HepG2 (cell line): ENCODE data around the gene ZNF8. TPM values are rescaled to one million over a fixed set of nuclear protein-coding genes. Genes with fewer than 3 reads are reported as not detected.

ENCODE experiments used
- ASH2L ChIP-seq: fragments of 300-600, 200-600 bp; sonication (generic); IDR thresholded peaks from 2 replicates; pipeline ENCODE4 v1.7.0; 2017; ENCODE audit warnings: low read depth, mild to moderate bottlenecking, moderate library complexity, mixed read lengths, low read length; ENCODE audit not compliant: insufficient read length
- E2F5 ChIP-seq: sonication (generic); formaldehyde crosslinking; conservative IDR thresholded peaks from 2 replicates; pipeline ENCODE4 v1.4.0; 2020; ENCODE audit warnings: missing genetic modification reagents
- HNF1A ChIP-seq, 2 experiments: sonication (generic) in 1 of 2; formaldehyde crosslinking in 1 of 2; IDR thresholded peaks; 2 replicates each; pipeline versions ENCODE4 v1.4.0 to v1.6.1; 2016 to 2020; ENCODE audit warnings: borderline replicate concordance in 1 of 2, low read depth in 1 of 2, mild to moderate bottlenecking in 1 of 2, missing genetic modification reagents in 1 of 2
- JARID2 ChIP-seq: sonication (generic); formaldehyde crosslinking; IDR thresholded peaks from 2 replicates; pipeline ENCODE4 v1.8.1; 2023; ENCODE audit warnings: missing genetic modification reagents, inconsistent platforms; ENCODE audit not compliant: insufficient replicate concordance
- KLF9 ChIP-seq: IDR thresholded peaks from 2 replicates; pipeline ENCODE4 v1.6.1; 2016; ENCODE audit warnings: low read depth
- MXI1 ChIP-seq: IDR thresholded peaks from 3 replicates; pipeline ENCODE4 v1.6.1; 2012; ENCODE audit warnings: low read depth, low read length, inconsistent platforms, borderline replicate concordance
- PHF20 ChIP-seq: sonication (generic); formaldehyde crosslinking; IDR thresholded peaks from 2 replicates; pipeline ENCODE4 v1.5.0; 2020; ENCODE audit warnings: mild to moderate bottlenecking, missing genetic modification reagents
- POGZ ChIP-seq: sonication (generic); formaldehyde crosslinking; IDR thresholded peaks from 2 replicates; pipeline ENCODE4 v1.4.0; 2020; ENCODE audit warnings: mild to moderate bottlenecking, missing genetic modification reagents
- PRDM15 ChIP-seq: sonication (generic); formaldehyde crosslinking; IDR thresholded peaks from 2 replicates; pipeline ENCODE4 v1.4.0; 2020; ENCODE audit warnings: missing genetic modification reagents
- TGIF2 ChIP-seq: IDR thresholded peaks from 2 replicates; pipeline ENCODE4 v1.6.1; 2016; ENCODE audit warnings: control low read depth, missing compliant biosample characterization
- TOE1 ChIP-seq: sonication (generic); formaldehyde crosslinking; IDR thresholded peaks from 2 replicates; pipeline ENCODE4 v1.4.0; 2020; ENCODE audit warnings: mild to moderate bottlenecking, missing genetic modification reagents
- ZBTB14 ChIP-seq: sonication (generic); formaldehyde crosslinking; IDR thresholded peaks from 2 replicates; pipeline ENCODE4 v1.4.0; 2020; ENCODE audit warnings: missing genetic modification reagents
- ZFP62 ChIP-seq: sonication (generic); formaldehyde crosslinking; IDR thresholded peaks from 2 replicates; pipeline ENCODE4 v1.4.0; 2020; ENCODE audit warnings: missing genetic modification reagents
- ZNF354B ChIP-seq: sonication (generic); formaldehyde crosslinking; IDR thresholded peaks from 2 replicates; pipeline ENCODE4 v1.8.0; 2022; ENCODE audit warnings: mild to moderate bottlenecking, missing genetic modification reagents
- ZNF362 ChIP-seq: sonication (generic); formaldehyde crosslinking; IDR thresholded peaks from 2 replicates; pipeline ENCODE4 v1.4.0; 2020; ENCODE audit warnings: missing genetic modification reagents, mild to moderate bottlenecking, borderline replicate concordance
- ZSCAN22 ChIP-seq: sonication (generic); formaldehyde crosslinking; IDR thresholded peaks from 2 replicates; pipeline ENCODE4 v1.4.0; 2020; ENCODE audit warnings: mild to moderate bottlenecking, missing genetic modification reagents
- polyA plus RNA-seq, 8 experiments: library from polyadenylated mRNA; depleted of rRNA in 3 of 8; stranded (reverse) in 7 of 8; unstranded in 1 of 8; fragments of >200 nt; fragmentation: Illumina TruSeq in 4 of 8; extraction: Trizol in 4 of 8; gene quantifications; 2 replicates each; pipeline versions ENCODE4 v1.2.1 to v1.2.3, GENCODE V29; 2011 to 2016; ENCODE audit warnings: low read depth in 4 of 8, missing spikeins in 1 of 8, mixed read lengths in 1 of 8; ENCODE audit not compliant: insufficient read depth in 1 of 8
- total RNA-seq, 5 experiments: library from RNA; depleted of rRNA; stranded (reverse); fragments of >200 nt; fragmentation: Illumina TruSeq; extraction: Trizol; gene quantifications; 2 replicates each; pipeline ENCODE4 v1.2.3, GENCODE V29; 2016; ENCODE audit warnings: low read depth in 1 of 5

Gene ZNF8
- total and polyA plus RNA-seq, 2 of the 13 experiments (the other 11 are each of a cell fraction or from before 2014, with no cell fraction given): 3.1 to 3.3 TPM

- no peak; the same call in 1 of the 2 replicates for TF ChIP-seq ZBTB14
- TF ChIP-seq E2F5 (CRISPR knock-in tag): peak; percentile 27; the same call in 1 of the 2 replicates
- TF ChIP-seq POGZ (CRISPR knock-in tag): 0 out of 2 replicates have a peak, but pooled peaks have one; percentile 1
- 0 out of 2 replicates have a peak, but pooled peaks have one; percentile 15 for TF ChIP-seq TOE1 (CRISPR knock-in tag)
- 0 out of 2 replicates have a peak, but pooled peaks have one; percentile 22 for TF ChIP-seq PHF20 (CRISPR knock-in tag)
- no peak for TF ChIP-seq ZNF354B (CRISPR knock-in tag)
- no peak for TF ChIP-seq ASH2L
- TF ChIP-seq HNF1A (IDR thresholded peaks at IDR 0.05; ENCODE audit: low read depth): no peak
- TF ChIP-seq HNF1A (CRISPR knock-in tag; IDR thresholded peaks at IDR 0.05; ENCODE audit: borderline replicate concordance): no peak; the same call in 1 of the 2 replicates
- no peak for TF ChIP-seq KLF9 (CRISPR knock-in tag)
- no peak for TF ChIP-seq ZSCAN22
- TF ChIP-seq JARID2 (CRISPR knock-in tag): peak; percentile 32
- TF ChIP-seq ZFP62 (CRISPR knock-in tag): 0 out of 2 replicates have a peak, but pooled peaks have one; percentile 24
- 0 out of 3 replicates have a peak, but pooled peaks have one; percentile 51 for TF ChIP-seq MXI1
- peak; percentile 25; the same call in 1 of the 2 replicates for TF ChIP-seq PRDM15
- TF ChIP-seq TGIF2: no peak
- TF ChIP-seq ZNF362: peak; percentile 43; the same call in 1 of the 2 replicates
These were observed 528 bp downstream of the ZNF8 start (continued) for GRCh38 chr19:58279042-58279924.
